Ascending aorta (tissue), 2 donors: ENCODE measurements around the gene FKRP. TPM values are rescaled to one million over a fixed set of nuclear protein-coding genes. Genes with fewer than 3 reads are reported as not detected.

Source experiments
- DNase-seq, 2 donors: peaks; one replicate each; pipeline ENCODE4 v3.0.0-alpha.2; 2019; ENCODE audit warnings: low spot score in 2 of 2
- H3K27ac ChIP-seq, 2 donors: fragments of 200-600 bp; sonication (generic); one replicate each; pipeline ENCODE4 v1.5.1; 2016 to 2017; ENCODE audit warnings: mild to moderate bottlenecking in 1 of 2
- H3K27me3 ChIP-seq: fragments of 200-600 bp; sonication (generic); one replicate; pipeline ENCODE4 v1.5.1; 2017
- H3K36me3 ChIP-seq, 2 donors: fragments of 200-600 bp; sonication (generic); one replicate each; pipeline ENCODE4 v1.5.1; 2016
- H3K4me1 ChIP-seq, 2 donors: fragments of 200-600 bp; sonication (generic); one replicate each; pipeline ENCODE4 v1.5.1; 2016 to 2017; ENCODE audit warnings: mild to moderate bottlenecking in 1 of 2
- H3K4me3 ChIP-seq, 2 donors: fragments of 200-600 bp; sonication (generic); one replicate each; pipeline ENCODE4 v1.5.1; 2016 to 2017; ENCODE audit warnings: mild to moderate bottlenecking in 1 of 2
- H3K9me3 ChIP-seq, 2 donors: fragments of 200-600 bp; sonication (generic); one replicate each; pipeline ENCODE4 v1.5.1; 2016
- intact Hi-C: fragments of 100-400 bp; cut with DNase I; formaldehyde crosslinking; loops from one replicate; pipeline ENCODE4 v1.15.1; 2023
- total RNA-seq: library from RNA; depleted of rRNA; stranded (reverse); fragments of >200 nt; gene quantifications from one replicate; pipeline ENCODE4 v1.1.0, GENCODE V29; 2016
- TF ChIP-seq, protein P1 (sequence below), 3 experiments: fragments of 200-600 bp in 2 of 3; fragments of 450-650 bp in 1 of 3; sonication (generic) in 2 of 3; IDR thresholded peaks; one replicate each; pipeline ENCODE4 v1.5.1; 2016 to 2019; ENCODE audit warnings: antibody characterized with exemption in 3 of 3, mild to moderate bottlenecking in 1 of 3, moderate library complexity in 1 of 3

Gene FKRP
- total RNA-seq, 1 donor from 2014 or later = 11.8 TPM

DNA sequence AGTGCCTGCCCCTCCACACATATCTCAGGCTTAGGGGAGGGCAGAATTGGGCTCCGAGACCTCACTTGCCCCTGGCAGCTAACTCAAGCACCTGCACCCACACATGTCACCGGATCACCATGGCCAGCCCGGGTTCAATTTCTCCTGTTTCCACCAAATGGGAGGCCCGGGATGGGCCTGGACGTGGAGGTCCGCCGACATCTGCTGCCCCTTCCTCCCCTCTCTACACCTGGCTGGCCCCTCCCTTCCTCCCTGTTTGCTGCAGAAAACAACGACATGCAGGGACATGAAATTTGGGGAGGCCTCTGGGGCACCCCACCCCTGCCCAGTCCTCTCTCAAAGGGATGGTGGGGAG, 30.3 kb upstream of the FKRP start:
- H3K9me3 ChIP-seq = no peaks in the 10 kb centered on the region
- peaks cover 8% of the 10 kb centered on the region in 2 donors for H3K36me3 ChIP-seq
- TF ChIP-seq, protein P1, sequence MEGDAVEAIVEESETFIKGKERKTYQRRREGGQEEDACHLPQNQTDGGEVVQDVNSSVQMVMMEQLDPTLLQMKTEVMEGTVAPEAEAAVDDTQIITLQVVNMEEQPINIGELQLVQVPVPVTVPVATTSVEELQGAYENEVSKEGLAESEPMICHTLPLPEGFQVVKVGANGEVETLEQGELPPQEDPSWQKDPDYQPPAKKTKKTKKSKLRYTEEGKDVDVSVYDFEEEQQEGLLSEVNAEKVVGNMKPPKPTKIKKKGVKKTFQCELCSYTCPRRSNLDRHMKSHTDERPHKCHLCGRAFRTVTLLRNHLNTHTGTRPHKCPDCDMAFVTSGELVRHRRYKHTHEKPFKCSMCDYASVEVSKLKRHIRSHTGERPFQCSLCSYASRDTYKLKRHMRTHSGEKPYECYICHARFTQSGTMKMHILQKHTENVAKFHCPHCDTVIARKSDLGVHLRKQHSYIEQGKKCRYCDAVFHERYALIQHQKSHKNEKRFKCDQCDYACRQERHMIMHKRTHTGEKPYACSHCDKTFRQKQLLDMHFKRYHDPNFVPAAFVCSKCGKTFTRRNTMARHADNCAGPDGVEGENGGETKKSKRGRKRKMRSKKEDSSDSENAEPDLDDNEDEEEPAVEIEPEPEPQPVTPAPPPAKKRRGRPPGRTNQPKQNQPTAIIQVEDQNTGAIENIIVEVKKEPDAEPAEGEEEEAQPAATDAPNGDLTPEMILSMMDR (IDR thresholded peaks at IDR 0.05) = no peak
- no peak for DNase-seq
- no peaks in the 10 kb centered on the region for H3K27me3 ChIP-seq
- intact Hi-C loops = no loop called here
- H3K4me3 ChIP-seq = peak overlapping the region; percentile 73 to 82
- peaks cover 5 to 18% of the 10 kb centered on the region in 2 donors for H3K4me1 ChIP-seq
- peak overlapping the region; percentile 87 to 89 for H3K27ac ChIP-seq

DNA sequence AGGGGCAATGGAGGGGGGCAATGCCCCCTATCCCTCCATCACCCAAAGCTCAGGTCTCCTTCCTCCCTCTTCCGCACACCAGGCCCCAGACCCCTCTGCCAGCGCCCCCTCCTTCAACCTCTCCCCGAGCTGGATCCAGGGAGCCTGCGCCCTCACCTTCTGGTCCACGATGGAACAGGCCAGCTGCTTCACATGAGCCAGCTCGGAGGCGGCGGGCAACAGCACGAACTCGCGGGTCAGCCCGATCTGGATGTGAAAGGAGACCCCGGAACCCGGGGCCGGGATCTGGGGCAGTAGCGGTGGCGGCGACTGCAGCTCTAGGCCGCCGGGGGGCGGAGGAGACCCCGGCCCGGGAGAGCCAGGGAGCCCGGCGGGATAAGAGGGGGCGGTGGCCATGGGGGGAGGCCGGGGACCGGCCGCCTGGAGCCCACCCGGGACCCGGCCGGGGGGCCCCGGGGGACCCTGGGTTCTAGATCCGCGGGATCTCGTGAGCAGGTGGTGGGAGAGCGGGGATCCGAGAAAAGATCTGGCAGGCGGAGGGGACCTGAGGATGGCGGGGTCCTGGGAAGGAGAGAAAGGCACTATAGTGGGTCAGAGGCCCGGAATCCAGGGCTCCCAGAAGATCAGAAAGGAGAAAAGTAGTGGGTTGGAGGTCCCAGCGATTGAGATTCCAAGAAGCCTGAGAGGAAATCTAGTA, 29.7 kb upstream of the FKRP start:
- intact Hi-C loops = no loop called here
- TF ChIP-seq, protein P1 (IDR thresholded peaks at IDR 0.05) = peak in 1 of 3 experiments; percentile 23
- Histone ChIP-seq H3K4me1 (peaks cover 5 to 18% of the 10 kb centered on the region in 2 donors), H3K9me3 (no peaks in the 10 kb centered on the region), H3K27me3 (no peaks in the 10 kb centered on the region), H3K36me3 (peaks cover 10 to 13% of the 10 kb centered on the region in 2 donors), H3K27ac (peak overlapping the region; percentile 87 to 89), H3K4me3 (peak overlapping the region; percentile 73 to 82)
- DNase-seq = no peak

DNA sequence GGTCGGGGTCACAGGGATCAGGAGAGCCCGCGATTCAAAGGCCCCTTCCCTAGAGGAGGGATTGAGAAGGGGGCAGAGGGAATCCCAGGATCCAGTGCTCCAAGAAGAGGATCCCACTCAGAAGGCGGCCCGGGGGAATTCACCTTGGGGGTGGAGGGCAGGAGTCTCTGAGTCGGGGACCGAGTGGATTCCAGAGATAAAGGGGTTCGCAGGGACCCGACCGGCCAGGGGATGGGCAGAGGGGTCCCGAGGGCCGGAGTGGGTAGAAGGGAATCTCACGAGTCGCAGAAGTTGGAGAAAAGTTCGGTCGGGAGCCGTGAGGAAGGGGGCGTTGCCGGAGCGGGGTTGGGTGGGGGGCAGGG, 29.2 kb upstream of the FKRP start:
- peaks cover 15 to 18% of the 10 kb centered on the region in 2 donors for H3K36me3 ChIP-seq
- intact Hi-C loops = no loop called here
- TF ChIP-seq, protein P1 (IDR thresholded peaks at IDR 0.05) = no peak
- no peak for DNase-seq
- peaks cover 5 to 18% of the 10 kb centered on the region in 2 donors for H3K4me1 ChIP-seq
- no peaks in the 10 kb centered on the region for H3K9me3 ChIP-seq
- H3K4me3 ChIP-seq = peak overlapping the region; percentile 73 to 82
- peak overlapping the region; percentile 87 to 89 for H3K27ac ChIP-seq
- no peaks in the 10 kb centered on the region for H3K27me3 ChIP-seq

DNA sequence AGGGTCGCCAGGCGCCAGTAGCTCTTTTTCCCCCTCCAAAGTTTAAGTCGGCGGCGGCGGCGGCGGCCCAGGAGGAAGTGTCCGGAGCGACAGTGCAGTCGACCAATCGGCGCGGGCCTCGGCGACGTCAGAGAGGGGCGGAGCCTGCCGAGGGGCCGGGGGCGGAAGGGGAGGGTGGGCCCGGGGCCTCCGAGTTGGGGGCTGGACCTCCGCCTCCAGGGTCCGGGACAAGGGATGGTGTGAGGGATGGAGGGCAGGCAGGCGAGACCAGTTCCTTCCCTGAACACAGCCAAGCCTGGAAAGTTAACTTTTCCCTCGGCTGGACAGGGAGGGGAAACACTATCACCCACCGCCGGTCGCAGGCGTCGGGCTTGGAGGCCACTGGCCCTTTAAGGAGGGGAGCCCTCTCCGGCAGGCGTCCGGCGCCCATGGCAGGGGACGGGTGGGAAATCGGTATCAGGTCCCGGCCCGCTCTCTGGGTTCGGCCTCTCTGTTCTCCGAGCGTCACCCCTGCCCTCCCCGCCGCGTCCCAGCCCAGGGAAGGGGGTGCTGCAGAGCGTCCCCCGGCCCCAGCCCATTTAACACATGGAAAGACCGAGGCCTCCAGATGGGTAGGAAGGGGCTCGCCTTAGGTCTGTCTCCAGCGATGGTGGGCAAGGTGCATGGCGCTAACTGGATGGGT, 28.7 kb upstream of the FKRP start, which contains the start of gene PRKD2:
Gene PRKD2 (minus strand): TSS at position 81 of the 682 bp plus-strand sequence. CDS start 744 bp downstream, outside the sequence.
- DNase-seq = peak; percentile 46 to 94
- Histone ChIP-seq H3K27ac (peak within 1 kb of the TSS; percentile 87 to 89), H3K4me3 (peak within 1 kb of the TSS; percentile 73 to 82), H3K36me3 (peaks cover 20 to 23% of the 10 kb centered on the region in 2 donors), H3K9me3 (no peaks in the 10 kb centered on the region), H3K27me3 (no peaks in the 10 kb centered on the region), H3K4me1 (peaks cover 5 to 18% of the 10 kb centered on the region in 2 donors)
- TF ChIP-seq, protein P1 (IDR thresholded peaks at IDR 0.05) = no peak
- intact Hi-C loops = no loop called here

DNA sequence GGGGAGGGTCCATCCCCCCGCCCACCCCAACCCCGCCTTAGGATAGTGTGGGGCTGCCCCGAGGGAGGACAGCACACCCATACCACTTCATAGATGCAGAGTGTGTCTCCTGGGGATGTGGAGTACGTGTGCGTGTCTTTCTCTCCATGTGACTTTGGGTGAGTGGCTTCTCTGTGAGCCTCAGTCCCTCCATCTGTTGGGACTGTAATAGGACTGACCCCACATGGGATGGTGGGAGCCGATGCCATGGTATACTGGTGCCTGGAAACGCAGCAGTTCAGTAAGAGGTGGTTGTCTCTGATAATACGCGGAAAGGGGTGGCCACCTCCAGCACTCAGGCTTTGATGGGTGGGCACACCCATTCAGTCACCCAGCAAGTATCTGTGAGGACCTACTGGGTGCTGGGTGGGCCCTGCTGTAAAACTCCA, 28.1 kb upstream of the FKRP start:
- intact Hi-C loops = no loop called here
- DNase-seq = no peak
- Histone ChIP-seq H3K4me1 (peaks cover 5 to 18% of the 10 kb centered on the region in 2 donors), H3K27me3 (no peaks in the 10 kb centered on the region), H3K36me3 (peaks cover 26 to 29% of the 10 kb centered on the region in 2 donors), H3K4me3 (peak overlapping the region; percentile 73 to 82), H3K9me3 (no peaks in the 10 kb centered on the region), H3K27ac (peak overlapping the region; percentile 87 to 89)
- TF ChIP-seq, protein P1 (IDR thresholded peaks at IDR 0.05) = no peak
